SKM-1 (cell line): ENCODE results near the gene OR2V1.

ENCODE experiments used
- DNase-seq: peaks from one replicate; lab custom pipeline; 2025; ENCODE audit not compliant: unreplicated experiment; lab: John Stamatoyannopoulos, UW

The OR2V1 gene

GRCh38 chr5:181081989-181082388 lies 49.0 kb downstream of the OR2V1 start:
- DNase-seq = no peak

GRCh38 chr5:181076920-181077319 lies 54.0 kb downstream of the OR2V1 start:
- no peak for DNase-seq
